Ovary (tissue), 9 donors: ENCODE data around the gene BRWD1. TPM values are rescaled to one million over a fixed set of nuclear protein-coding genes. Genes with fewer than 3 reads are reported as not detected.

ENCODE experiments used
- DNase-seq, 5 donors: peaks; one replicate each; pipeline ENCODE4 v3.0.0-alpha.2; 2019 to 2020
- H3K27ac ChIP-seq, 2 donors: fragments of 200-600 bp; one replicate each; pipeline versions ENCODE4 v1.5.1 to v1.8.0; 2019 to 2022
- H3K27me3 ChIP-seq: fragments of 200-600 bp; one replicate; pipeline ENCODE4 v1.8.0; 2022
- H3K36me3 ChIP-seq: fragments of 200-600 bp; sonication (generic); one replicate; pipeline ENCODE4 v1.5.1; 2019
- H3K4me1 ChIP-seq: one replicate; pipeline ENCODE4 v1.8.1; 2013; ENCODE audit warnings: mild to moderate bottlenecking, moderate library complexity; ENCODE audit not compliant: insufficient read depth
- H3K4me3 ChIP-seq: fragments of 200-600 bp; sonication (generic); one replicate; pipeline ENCODE4 v1.5.1; 2017
- H3K9me3 ChIP-seq, 2 donors: fragments of 200-600 bp in 1 of 2; sonication (generic) in 1 of 2; one replicate each; pipeline versions ENCODE4 v1.5.1 to v1.8.1; 2013 to 2019; ENCODE audit warnings: mild to moderate bottlenecking in 1 of 2, moderate library complexity in 1 of 2
- CTCF ChIP-seq, 3 donors: fragments of 450-650 bp in 2 of 3; fragments of 200-600 bp in 1 of 3; IDR thresholded peaks; one replicate each; pipeline versions ENCODE4 v1.5.1 to v1.8.0; 2016 to 2022; ENCODE audit warnings: antibody characterized with exemption in 3 of 3, mild to moderate bottlenecking in 1 of 3
- EP300 ChIP-seq: sonication (generic); formaldehyde crosslinking; IDR thresholded peaks from one replicate; pipeline ENCODE4 v1.6.1; 2017; ENCODE audit warnings: antibody characterized with exemption
- POLR2A ChIP-seq: fragments of 450-650 bp; IDR thresholded peaks from one replicate; pipeline ENCODE4 v1.6.1; 2017; ENCODE audit warnings: antibody characterized with exemption, mild to moderate bottlenecking, moderate library complexity
- WGBS, 3 donors: extraction: QIAGEN DNeasy Blood & Tissue Kit in 1 of 3; methylation state at CpG; one replicate each; pipeline versions ENCODE4 v1.1.5 to v1.1.7; 2013 to 2017; 5-methylcytosine and 5-hydroxymethylcytosine counted together
- intact Hi-C, 4 donors: fragments of 100-400 bp; cut with DNase I; formaldehyde crosslinking; loops; one replicate each; pipeline versions ENCODE4 v1.11.0 to v1.15.1; 2022 to 2023
- polyA plus RNA-seq, 2 donors: library from polyadenylated mRNA; stranded (reverse); fragments of 200-250 nt in 1 of 2; fragments of 350-450 nt in 1 of 2; fragmentation: Illumina TruSeq in 1 of 2; extraction: RNeasy Lipid Tissue Mini Kit (QIAGEN cat#74804) in 1 of 2; gene quantifications; one replicate each; pipeline ENCODE4 v1.2.3, GENCODE V29; 2013 to 2014
- total RNA-seq, 7 donors: library from RNA; depleted of rRNA in 2 of 7; stranded (reverse); fragments of >200 nt in 2 of 7; fragmentation: NEBNext Ultra II Directional in 3 of 7; extraction: Animal tissue kit (Norgen Biotek cat#: 25700) in 3 of 7; gene quantifications; one replicate each; pipeline versions ENCODE4 v1.1.0 to v1.2.4, GENCODE V29; 2016 to 2023
- donor health status: DM: no; HTN: no; CAD: no; lungs with moderate emphysema.
- donor health status: DM: no; HTN: no; CAD: no.
- donor health status: Bipolar disorder and iron deficiency.
- donor health status: DM: yes; HTN: yes; CAD: no.
- donor health status: DM: no; HTN: no; CAD: no.
- donor health status: DM: yes; HTN: yes; CAD: no.

Gene BRWD1
- total and polyA plus RNA-seq, 9 donors, result 15.7 to 73.0 (median 49.6) TPM

DNA sequence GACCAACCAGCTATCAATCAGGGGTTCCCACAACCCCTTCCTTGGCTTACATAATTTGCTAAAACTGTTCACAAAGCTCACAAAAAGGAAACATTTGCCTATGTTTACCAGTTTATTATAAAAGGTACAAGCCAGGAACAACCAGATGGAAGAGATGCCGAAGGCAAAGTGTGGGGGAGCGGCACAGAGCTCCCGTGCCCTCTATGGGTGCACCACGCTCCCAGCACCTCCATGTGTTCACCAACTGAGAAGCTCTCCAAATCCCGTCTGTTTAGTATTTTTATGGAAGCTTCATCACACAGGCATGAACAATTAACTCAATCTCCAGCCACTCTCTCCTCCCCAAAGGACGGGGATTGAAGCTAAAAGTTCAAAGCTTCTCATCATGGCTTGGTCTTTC is 163.1 kb downstream of the BRWD1 start:
- Histone ChIP-seq H3K36me3 (no peaks in the 10 kb centered on the region), H3K27ac (no peak overlapping the region), H3K4me1 (no peaks in the 10 kb centered on the region), H3K9me3 (no peaks in the 10 kb centered on the region), H3K4me3 (no peak overlapping the region), H3K27me3 (no peaks in the 10 kb centered on the region)
- no peak for DNase-seq
- intact Hi-C loops, result no loop called here
- 92 to 95% (median 93%) methylated on average over 6 of the region's 6 CpGs for WGBS, 3 donors
- no peak for TF ChIP-seq POLR2A
- no peak for TF ChIP-seq EP300
- TF ChIP-seq CTCF (IDR thresholded peaks at IDR 0.05), result no peak

DNA sequence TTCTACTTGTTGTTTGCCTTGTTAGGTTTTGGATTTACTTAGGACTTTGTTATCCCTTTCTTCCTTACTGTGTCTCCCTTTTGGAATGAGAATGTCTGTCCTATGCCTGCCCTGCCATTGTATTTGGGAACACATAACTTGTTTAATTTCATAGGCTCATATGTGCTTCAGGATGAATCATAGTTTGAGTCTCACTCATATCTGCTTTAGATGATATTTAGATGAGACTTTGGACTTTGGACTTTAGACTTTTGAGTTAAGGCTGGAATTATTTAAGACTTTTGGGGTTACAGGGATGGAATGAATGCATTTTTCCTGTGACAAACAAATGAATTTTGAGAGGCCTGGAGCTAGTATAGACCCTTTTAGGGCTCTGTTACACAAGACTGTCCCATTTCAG is 163.6 kb downstream of the BRWD1 start:
- Histone ChIP-seq H3K4me1 (no peaks in the 10 kb centered on the region), H3K27me3 (no peaks in the 10 kb centered on the region), H3K9me3 (no peaks in the 10 kb centered on the region), H3K36me3 (no peaks in the 10 kb centered on the region), H3K27ac (no peak overlapping the region), H3K4me3 (no peak overlapping the region)
- intact Hi-C loops, result loop anchor here in 1 of 4 donors (10.0 kb wide), 1 partner anchor 645 kb away; no protein-coding TSS in a partner anchor
- DNase-seq, result no peak
- TF ChIP-seq EP300, result no peak
- no peak for TF ChIP-seq POLR2A
- no peak for TF ChIP-seq CTCF (IDR thresholded peaks at IDR 0.05)

- WGBS, 3 donors, result 53 to 73% (median 58%) methylated on average over 2 of the region's 2 CpGs
- H3K36me3 ChIP-seq, result no peaks in the 10 kb centered on the region
- no peak overlapping the region for H3K4me3 ChIP-seq
- H3K27ac ChIP-seq, result no peak overlapping the region
- DNase-seq, result no peak
- no peaks in the 10 kb centered on the region for H3K27me3 ChIP-seq
- intact Hi-C loops, result loop anchor here in 1 of 4 donors (10.0 kb wide), 1 partner anchor 644 kb away; no protein-coding TSS in a partner anchor
- no peaks in the 10 kb centered on the region for H3K9me3 ChIP-seq
- no peaks in the 10 kb centered on the region for H3K4me1 ChIP-seq
- TF ChIP-seq CTCF (IDR thresholded peaks at IDR 0.05) (no peak), EP300 (no peak), POLR2A (no peak)
Measured at GRCh38 chr21:39148975-39149374, 164.5 kb downstream of the BRWD1 start.

DNA sequence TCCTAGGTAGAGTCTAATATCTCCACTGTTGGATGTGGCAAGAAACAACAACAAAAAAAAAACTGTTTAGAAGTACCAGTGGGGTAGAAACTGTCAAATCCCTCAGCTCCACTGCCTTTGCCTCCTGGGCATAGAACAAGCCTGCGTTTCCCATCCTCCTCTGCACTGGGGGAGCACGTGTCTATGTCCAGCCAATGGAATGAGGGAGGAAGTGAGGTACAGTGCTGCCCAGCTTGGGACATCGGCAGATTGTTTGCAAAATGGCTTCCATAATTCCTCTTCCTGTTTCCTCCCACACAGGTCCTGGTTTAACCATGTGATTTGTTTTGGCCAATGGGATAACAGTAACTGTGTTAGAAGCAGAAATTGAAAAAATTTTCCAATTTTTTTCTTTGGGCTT is 169.2 kb downstream of the BRWD1 start:
- intact Hi-C loops, result loop anchor here in 2 of 4 donors (5.0 to 10.0 kb wide), 2 partner anchors 637 to 639 kb away; no protein-coding TSS in a partner anchor
- Histone ChIP-seq H3K27ac (no peak overlapping the region), H3K36me3 (no peaks in the 10 kb centered on the region), H3K27me3 (no peaks in the 10 kb centered on the region), H3K4me3 (no peak overlapping the region), H3K9me3 (no peaks in the 10 kb centered on the region), H3K4me1 (no peaks in the 10 kb centered on the region)
- DNase-seq, result no peak
- TF ChIP-seq POLR2A (no peak), EP300 (no peak), CTCF (IDR thresholded peaks at IDR 0.05) (no peak)
- WGBS, 3 donors, result 82 to 87% (median 85%) methylated on average over 3 of the region's 3 CpGs
